Middle frontal gyrus (tissue), 1 donor: ENCODE data around the gene GTPBP4.

Experiments used
- DNase-seq: peaks from one replicate; pipeline ENCODE4 v3.0.0-alpha.2; 2015; ENCODE audit warnings: low spot score; ENCODE audit errors: extremely low spot score

Gene GTPBP4

GRCh38 chr10:966466-967235, 21.6 kb upstream of the GTPBP4 start:
- no peak for DNase-seq

GRCh38 chr10:968546-969199, 19.6 kb upstream of the GTPBP4 start:
- no peak for DNase-seq

GRCh38 chr10:969473-970150, 18.6 kb upstream of the GTPBP4 start:
- DNase-seq, result no peak

- no peak for DNase-seq
Observed at GRCh38 chr10:970311-971149, 17.7 kb upstream of the GTPBP4 start.

- DNase-seq, result no peak
Observed at GRCh38 chr10:971150-971542, 17.1 kb upstream of the GTPBP4 start.

GRCh38 chr10:971613-972012, 16.6 kb upstream of the GTPBP4 start:
- no peak for DNase-seq

- no peak for DNase-seq
Observed at GRCh38 chr10:972763-973162, 15.5 kb upstream of the GTPBP4 start.

- no peak for DNase-seq
Observed at GRCh38 chr10:974038-974784, 14.0 kb upstream of the GTPBP4 start.

GRCh38 chr10:974785-975074, 13.5 kb upstream of the GTPBP4 start:
- DNase-seq, result no peak

- DNase-seq, result no peak
Observed at GRCh38 chr10:976316-976715, 11.9 kb upstream of the GTPBP4 start.

- DNase-seq, result no peak
Observed at GRCh38 chr10:978826-979421, 9.3 kb upstream of the GTPBP4 start.

- no peak for DNase-seq
Observed at GRCh38 chr10:980468-981093, 7.7 kb upstream of the GTPBP4 start.

- DNase-seq, result no peak
Observed at GRCh38 chr10:983401-983800, 4.8 kb upstream of the GTPBP4 start.

GRCh38 chr10:983971-984655, 4.1 kb upstream of the GTPBP4 start:
- no peak for DNase-seq

- no peak for DNase-seq
Observed at GRCh38 chr10:985361-985760, 2.9 kb upstream of the GTPBP4 start.

- DNase-seq, result no peak
Observed at GRCh38 chr10:986137-986825, 2.0 kb upstream of the GTPBP4 start.

GRCh38 chr10:986881-987619, 1.2 kb upstream of the GTPBP4 start:
- no peak for DNase-seq

GRCh38 chr10:987620-987869, 689 bp upstream of the GTPBP4 start:
- no peak for DNase-seq
